CD14-positive monocyte (primary cell): ENCODE data around the gene FXYD4. TPM values are rescaled to one million over a fixed set of nuclear protein-coding genes. Genes with fewer than 3 reads are reported as not detected.
A peak's percentile ranks its signal among the peaks of the same experiment; 100 is the strongest.

Source experiments
- DNase-seq, 3 donors: peaks; one replicate each; pipeline ENCODE4 v3.0.0-alpha.2; 2011 to 2022
- H2AFZ ChIP-seq: 2 replicates; pipeline ENCODE4 v1.6.0; 2012; ENCODE audit warnings: mild to moderate bottlenecking, low read depth, low read length, inconsistent platforms; ENCODE audit not compliant: insufficient read depth, poor library complexity, severe bottlenecking
- H3K27ac ChIP-seq, 2 donors: 1 replicate in 1 of 2; 2 replicates in 1 of 2; pipeline ENCODE4 v1.5.1; 2012 to 2013; ENCODE audit warnings: low read length in 2 of 2, control low read depth in 1 of 2, inconsistent platforms in 1 of 2, low read depth in 1 of 2, mild to moderate bottlenecking in 1 of 2
- H3K27me3 ChIP-seq, 2 donors: one replicate each; pipeline versions ENCODE4 v1.6.0 to v1.6.1; 2011 to 2013; ENCODE audit warnings: low read length in 2 of 2; ENCODE audit not compliant: control insufficient read depth in 2 of 2, insufficient read depth in 2 of 2
- H3K36me3 ChIP-seq, 2 donors: replicated peaks in 1 of 2; 1 replicate in 1 of 2; 2 replicates in 1 of 2; pipeline versions ENCODE4 v1.5.1 to v1.6.1; 2012 to 2013; ENCODE audit warnings: low read length in 2 of 2, control low read depth in 1 of 2, inconsistent platforms in 1 of 2, mild to moderate bottlenecking in 1 of 2; ENCODE audit not compliant: insufficient read depth in 2 of 2, control insufficient read depth in 1 of 2
- H3K4me1 ChIP-seq, 2 donors: 1 replicate in 1 of 2; 2 replicates in 1 of 2; pipeline versions ENCODE4 v1.5.1 to v1.6.1; 2012 to 2013; ENCODE audit warnings: low read length in 2 of 2, control low read depth in 1 of 2, inconsistent platforms in 1 of 2, mild to moderate bottlenecking in 1 of 2, moderate library complexity in 1 of 2; ENCODE audit not compliant: insufficient read depth in 2 of 2, control insufficient read depth in 1 of 2
- H3K4me2 ChIP-seq: replicated peaks from 2 replicates; pipeline ENCODE3; 2012; ENCODE audit warnings: low read length, moderate library complexity, mild to moderate bottlenecking; ENCODE audit not compliant: poor library complexity, severe bottlenecking; ENCODE audit errors: extremely low read depth
- H3K4me3 ChIP-seq, 3 experiments: fragments of 200-600 bp in 1 of 3; sonication (generic) in 1 of 3; replicated peaks in 1 of 3; 1 replicate in 2 of 3; 2 replicates in 1 of 3; pipeline ENCODE4 v1.5.1; 2011 to 2013; ENCODE audit warnings: low read length in 3 of 3, mild to moderate bottlenecking in 3 of 3, control low read depth in 2 of 3, low read depth in 2 of 3, inconsistent platforms in 1 of 3, moderate library complexity in 1 of 3
- H3K79me2 ChIP-seq: 2 replicates; pipeline ENCODE4 v1.6.0; 2012; ENCODE audit warnings: mild to moderate bottlenecking, control low read depth, inconsistent platforms, low read length, moderate library complexity; ENCODE audit not compliant: insufficient read depth
- H3K9ac ChIP-seq: 2 replicates; pipeline ENCODE4 v1.6.0; 2017; ENCODE audit warnings: low read length, mild to moderate bottlenecking; ENCODE audit not compliant: insufficient read depth, poor library complexity, severe bottlenecking
- H3K9me3 ChIP-seq, 2 donors: replicated peaks in 1 of 2; 1 replicate in 1 of 2; 2 replicates in 1 of 2; pipeline versions ENCODE4 v1.5.1 to v1.6.1; 2012 to 2013; ENCODE audit warnings: low read length in 2 of 2, control low read depth in 1 of 2; ENCODE audit not compliant: control insufficient read depth in 1 of 2, insufficient read depth in 1 of 2
- H4K20me1 ChIP-seq: 2 replicates; pipeline ENCODE4 v1.6.0; 2012; ENCODE audit warnings: mild to moderate bottlenecking, low read length, control low read depth, moderate library complexity; ENCODE audit not compliant: insufficient read depth
- H3K27ac Mint-ChIP-seq, 7 donors: one replicate each; pipeline ENCODE4 v1.8.0; 2020; ENCODE audit warnings: mild to moderate bottlenecking in 7 of 7, mixed read lengths in 7 of 7, moderate library complexity in 6 of 7, inconsistent platforms in 2 of 7
- H3K27me3 Mint-ChIP-seq, 3 donors: one replicate each; pipeline ENCODE4 v1.8.0; 2021 to 2022; ENCODE audit warnings: low read depth in 3 of 3, mild to moderate bottlenecking in 3 of 3, mixed read lengths in 3 of 3, moderate library complexity in 3 of 3, inconsistent platforms in 1 of 3
- H3K36me3 Mint-ChIP-seq, 2 donors: one replicate each; pipeline ENCODE4 v1.8.0; 2020; ENCODE audit warnings: mixed read lengths in 2 of 2, inconsistent platforms in 1 of 2, mild to moderate bottlenecking in 1 of 2
- H3K4me1 Mint-ChIP-seq: one replicate; pipeline ENCODE4 v1.8.0; 2020; ENCODE audit warnings: mild to moderate bottlenecking, mixed read lengths
- H3K4me3 Mint-ChIP-seq, 2 donors: one replicate each; pipeline ENCODE4 v1.8.0; 2020; ENCODE audit warnings: mild to moderate bottlenecking in 2 of 2, mixed read lengths in 2 of 2, moderate library complexity in 1 of 2
- H3K9me3 Mint-ChIP-seq, 7 donors: one replicate each; pipeline ENCODE4 v1.8.0; 2020 to 2022; ENCODE audit warnings: mixed read lengths in 7 of 7, mild to moderate bottlenecking in 6 of 7, moderate library complexity in 6 of 7, inconsistent platforms in 2 of 7
- CTCF ChIP-seq: fragments of 200-600 bp; IDR thresholded peaks from one replicate; pipeline ENCODE4 v1.8.0; 2022; ENCODE audit warnings: antibody characterized with exemption, mild to moderate bottlenecking
- WGBS: methylation state at CpG from one replicate; pipeline ENCODE4 v1.1.5; 2013; ENCODE audit warnings: missing lambda C conversion rate; ENCODE audit not compliant: insufficient coverage; 5-methylcytosine and 5-hydroxymethylcytosine counted together
- intact Hi-C, 2 donors: fragments of 100-400 bp; cut with micrococcal nuclease; formaldehyde crosslinking; loops; one replicate each; pipeline versions ENCODE4 v1.15.0 to v1.15.1; 2023
- polyA plus RNA-seq, 3 donors: library from polyadenylated mRNA; depleted of rRNA in 1 of 3; unstranded in 2 of 3; stranded (reverse) in 1 of 3; fragments of 300-500 nt in 2 of 3; fragments of >200 nt in 1 of 3; fragmentation: Illumina TruSeq in 2 of 3; gene quantifications; 1 replicate in 2 of 3; 2 replicates in 1 of 3; pipeline ENCODE4 v1.2.3, GENCODE V29; 2012 to 2021

FXYD4 gene
- polyA plus RNA-seq, 3 donors = 0.16 TPM; not detected in 2

GRCh38 chr10:43343126-43343525 is 28.3 kb upstream of the FXYD4 start:
- Histone ChIP-seq H3K27me3 (no peaks in the 10 kb centered on the region), H2AFZ (no peak overlapping the region), H3K9me3 (no peaks in the 10 kb centered on the region), H3K9ac (no peak overlapping the region), H3K79me2 (no peaks in the 10 kb centered on the region), H3K27ac (no peak overlapping the region), H4K20me1 (no peaks in the 10 kb centered on the region), H3K4me3 (no peak overlapping the region), H3K4me2 (no peak overlapping the region), H3K4me1 (peaks cover 3% of the 10 kb centered on the region in 2 donors), H3K36me3 (no peaks in the 10 kb centered on the region)
- no peaks in the 10 kb centered on the region for H3K9me3 Mint-ChIP-seq
- intact Hi-C loops = no loop called here
- no peak for TF ChIP-seq CTCF
- H3K4me3 Mint-ChIP-seq = no peak overlapping the region
- peaks cover 8% of the 10 kb centered on the region for H3K4me1 Mint-ChIP-seq
- H3K36me3 Mint-ChIP-seq = no peaks in the 10 kb centered on the region
- no peak for DNase-seq
- H3K27ac Mint-ChIP-seq = no peak overlapping the region
- H3K27me3 Mint-ChIP-seq = peaks cover 2 to 13% (median 8%) of the 10 kb centered on the region in 3 donors
- WGBS = no CpG with 5 or more reads among the region's 15 CpGs

GRCh38 chr10:43344051-43344450 is 27.4 kb upstream of the FXYD4 start:
- Histone ChIP-seq H3K4me1 (peaks cover 6% of the 10 kb centered on the region in 2 donors), H2AFZ (no peak overlapping the region), H3K4me3 (no peak overlapping the region), H3K79me2 (no peaks in the 10 kb centered on the region), H3K9ac (no peak overlapping the region), H3K27me3 (peaks cover 0 to under 1% of the 10 kb centered on the region in 2 donors), H3K36me3 (no peaks in the 10 kb centered on the region), H3K27ac (no peak overlapping the region), H3K4me2 (no peak overlapping the region), H4K20me1 (no peaks in the 10 kb centered on the region), H3K9me3 (no peaks in the 10 kb centered on the region)
- no peak overlapping the region for H3K4me3 Mint-ChIP-seq
- peak in 1 of 3 donors; percentile 35 for DNase-seq
- WGBS = 97% methylated on average over 6 of the region's 8 CpGs
- no peaks in the 10 kb centered on the region for H3K36me3 Mint-ChIP-seq
- H3K4me1 Mint-ChIP-seq = peaks cover 13% of the 10 kb centered on the region
- intact Hi-C loops = no loop called here
- peak overlapping the region in 1 of 7 donors; percentile 18 for H3K27ac Mint-ChIP-seq
- H3K27me3 Mint-ChIP-seq = peaks cover 2 to 13% (median 8%) of the 10 kb centered on the region in 3 donors
- H3K9me3 Mint-ChIP-seq = no peaks in the 10 kb centered on the region
- no peak for TF ChIP-seq CTCF
